ENCODE results near the gene PIAS4. TPM values are rescaled to one million over a fixed set of nuclear protein-coding genes. Genes with fewer than 3 reads are reported as not detected.

The PIAS4 gene
- polyA plus RNA-seq, 1 donor (not counting 4 experiments of a cell fraction or from before 2014, with no cell fraction given), result 7.5 TPM

- H3K36me3 ChIP-seq (ENCODE audit: control insufficient read depth in 2 of 2, extremely low read depth in 1 of 2, insufficient read depth in 2 of 2, low read length in 2 of 2), result peaks cover 0 to 14% of the 10 kb centered on the region in 2 experiments
- H3K9ac ChIP-seq (ENCODE audit: control insufficient read depth, extremely low read depth, insufficient read depth, low read length), result no peak overlapping the region
- H3K27me3 ChIP-seq (ENCODE audit: control insufficient read depth, extremely low read depth, insufficient read depth, low read length), result no peaks in the 10 kb centered on the region
- H2AFZ ChIP-seq (ENCODE audit: control insufficient read depth, low read length), result no peak overlapping the region
- TF ChIP-seq EZH2 (IDR thresholded peaks at IDR 0.05; ENCODE audit: low read length), result no peak
- TF ChIP-seq CTCF (optimal IDR thresholded peaks at IDR 0.05 in 1 of 3, IDR thresholded peaks at IDR 0.05 in 1 of 3, conservative IDR thresholded peaks at IDR 0.05 in 1 of 3; ENCODE audit: extremely low read depth in 1 of 3, insufficient read depth in 2 of 3, low read length in 3 of 3), result no peak
- DNase-seq (ENCODE audit: low read depth, low spot score) (no peak), FAIRE-seq (no peak)
- no peak overlapping the region for H3K27ac ChIP-seq (ENCODE audit: control insufficient read depth, insufficient read depth, low read length)
- no peaks in the 10 kb centered on the region for H3K9me3 ChIP-seq (ENCODE audit: control insufficient read depth, low read depth, low read length)
- no peak overlapping the region for H3K4me2 ChIP-seq (ENCODE audit: control insufficient read depth, extremely low read depth, insufficient read depth, low read depth, low read length)
- H4K20me1 ChIP-seq (ENCODE audit: control insufficient read depth, extremely low read depth, insufficient read depth, low read length), result no peaks in the 10 kb centered on the region
- H3K79me2 ChIP-seq (ENCODE audit: control insufficient read depth, insufficient read depth, low read length), result no peaks in the 10 kb centered on the region
- dilution Hi-C loops (cut with MboI; ENCODE audit: extremely low pct_ligation_motif_present, low sequenced_read_pairs), result no loop called here
- no peaks in the 10 kb centered on the region for H3K4me1 ChIP-seq (ENCODE audit: control insufficient read depth, extremely low read depth, insufficient read depth, low read length)
- no peak overlapping the region for H3K4me3 ChIP-seq (ENCODE audit: control insufficient read depth in 2 of 3, extremely low read depth in 1 of 3, insufficient read depth in 2 of 3, low read depth in 1 of 3, low read length in 3 of 3)
- H3K9me1 ChIP-seq (ENCODE audit: control insufficient read depth, extremely low read depth, insufficient read depth, low read length), result no peaks in the 10 kb centered on the region
Measured at GRCh38 chr19:4086411-4086867, 78.9 kb downstream of the PIAS4 start.

GRCh38 chr19:4087787-4088679 is 80.5 kb downstream of the PIAS4 start:
- Histone ChIP-seq H3K4me1 (ENCODE audit: control insufficient read depth, extremely low read depth, insufficient read depth, low read length) (no peaks in the 10 kb centered on the region), H3K27ac (ENCODE audit: control insufficient read depth, insufficient read depth, low read length) (no peak overlapping the region), H3K27me3 (ENCODE audit: control insufficient read depth, extremely low read depth, insufficient read depth, low read length) (no peaks in the 10 kb centered on the region), H4K20me1 (ENCODE audit: control insufficient read depth, extremely low read depth, insufficient read depth, low read length) (no peaks in the 10 kb centered on the region), H2AFZ (ENCODE audit: control insufficient read depth, low read length) (no peak overlapping the region), H3K4me2 (ENCODE audit: control insufficient read depth, extremely low read depth, insufficient read depth, low read depth, low read length) (no peak overlapping the region), H3K9ac (ENCODE audit: control insufficient read depth, extremely low read depth, insufficient read depth, low read length) (no peak overlapping the region), H3K4me3 (ENCODE audit: control insufficient read depth in 2 of 3, extremely low read depth in 1 of 3, insufficient read depth in 2 of 3, low read depth in 1 of 3, low read length in 3 of 3) (no peak overlapping the region), H3K36me3 (ENCODE audit: control insufficient read depth in 2 of 2, extremely low read depth in 1 of 2, insufficient read depth in 2 of 2, low read length in 2 of 2) (peaks cover 0 to 18% of the 10 kb centered on the region in 2 experiments), H3K9me1 (ENCODE audit: control insufficient read depth, extremely low read depth, insufficient read depth, low read length) (no peaks in the 10 kb centered on the region), H3K9me3 (ENCODE audit: control insufficient read depth, low read depth, low read length) (no peaks in the 10 kb centered on the region), H3K79me2 (ENCODE audit: control insufficient read depth, insufficient read depth, low read length) (no peaks in the 10 kb centered on the region)
- dilution Hi-C loops (cut with MboI; ENCODE audit: extremely low pct_ligation_motif_present, low sequenced_read_pairs), result no loop called here
- FAIRE-seq (no peak), DNase-seq (ENCODE audit: low read depth, low spot score) (no peak)
- TF ChIP-seq CTCF (optimal IDR thresholded peaks at IDR 0.05 in 1 of 3, IDR thresholded peaks at IDR 0.05 in 1 of 3, conservative IDR thresholded peaks at IDR 0.05 in 1 of 3; ENCODE audit: extremely low read depth in 1 of 3, insufficient read depth in 2 of 3, low read length in 3 of 3) (no peak), EZH2 (IDR thresholded peaks at IDR 0.05; ENCODE audit: low read length) (no peak)
